Mucosa of stomach (tissue), 1 donor: ENCODE results near the gene ST8SIA2.
"Not testable (repeated sequence)": the region's sequence is repeated elsewhere in the genome, so short reads cannot be mapped to it uniquely, and the experiment has no call there.

ENCODE experiments used
- H3K27me3 ChIP-seq: one replicate; pipeline ENCODE4 v1.7.0; 2013; ENCODE audit warnings: mild to moderate bottlenecking, low read length; ENCODE audit not compliant: control insufficient read depth, insufficient read depth
- H3K36me3 ChIP-seq: one replicate; pipeline ENCODE4 v1.7.0; 2013; ENCODE audit warnings: low read length; ENCODE audit not compliant: control insufficient read depth, insufficient read depth
- H3K4me1 ChIP-seq: one replicate; pipeline ENCODE4 v1.7.0; 2013; ENCODE audit warnings: mild to moderate bottlenecking, low read length; ENCODE audit not compliant: control insufficient read depth, insufficient read depth
- H3K4me3 ChIP-seq: one replicate; pipeline ENCODE4 v1.7.0; 2013; ENCODE audit warnings: low read length
- H3K9ac ChIP-seq: one replicate; pipeline ENCODE4 v1.7.0; 2013; ENCODE audit warnings: mild to moderate bottlenecking, low read length, moderate library complexity
- H3K9me3 ChIP-seq: one replicate; pipeline ENCODE4 v1.7.0; 2013; ENCODE audit warnings: mild to moderate bottlenecking, low read length, moderate library complexity; ENCODE audit not compliant: control insufficient read depth
- donor health status: Pancreatic carcinoma.

Gene ST8SIA2

GRCh38 chr15:92468991-92469390, 75.3 kb downstream of the ST8SIA2 start:
- Histone ChIP-seq H3K27me3 (no peaks in the 10 kb centered on the region), H3K9ac (no peak overlapping the region), H3K36me3 (no peaks in the 10 kb centered on the region), H3K9me3 (no peaks in the 10 kb centered on the region), H3K4me1 (no peaks in the 10 kb centered on the region), H3K4me3 (no peak overlapping the region)

- Histone ChIP-seq H3K9ac (no peak overlapping the region), H3K4me3 (no peak overlapping the region), H3K27me3 (no peaks in the 10 kb centered on the region), H3K9me3 (no peaks in the 10 kb centered on the region), H3K36me3 (no peaks in the 10 kb centered on the region), H3K4me1 (no peaks in the 10 kb centered on the region)
These were observed 77.6 kb downstream of the ST8SIA2 start for GRCh38 chr15:92471288-92471687.

- Histone ChIP-seq H3K4me3 (no peak overlapping the region), H3K36me3 (no peaks in the 10 kb centered on the region), H3K4me1 (no peaks in the 10 kb centered on the region), H3K9ac (no peak overlapping the region), H3K27me3 (no peaks in the 10 kb centered on the region), H3K9me3 (no peaks in the 10 kb centered on the region)
These were observed 80.1 kb downstream of the ST8SIA2 start for GRCh38 chr15:92473756-92474155.

GRCh38 chr15:92479730-92480129, 86.0 kb downstream of the ST8SIA2 start:
- H3K27me3 ChIP-seq, H3K4me1 ChIP-seq, H3K4me3 ChIP-seq, H3K9me3 ChIP-seq, H3K36me3 ChIP-seq, H3K9ac ChIP-seq: not testable (repeated sequence)

- Histone ChIP-seq H3K9ac (no peak overlapping the region), H3K36me3 (no peaks in the 10 kb centered on the region), H3K4me3 (no peak overlapping the region), H3K4me1 (no peaks in the 10 kb centered on the region), H3K27me3 (no peaks in the 10 kb centered on the region), H3K9me3 (no peaks in the 10 kb centered on the region)
These were observed 86.7 kb downstream of the ST8SIA2 start for GRCh38 chr15:92480361-92480760.

- Histone ChIP-seq H3K4me1 (no peaks in the 10 kb centered on the region), H3K9ac (no peak overlapping the region), H3K36me3 (no peaks in the 10 kb centered on the region), H3K27me3 (no peaks in the 10 kb centered on the region), H3K4me3 (no peak overlapping the region), H3K9me3 (no peaks in the 10 kb centered on the region)
These were observed 91.8 kb downstream of the ST8SIA2 start for GRCh38 chr15:92485441-92485840.

GRCh38 chr15:92492551-92493115, 99.0 kb downstream of the ST8SIA2 start:
- Histone ChIP-seq H3K9ac (no peak overlapping the region), H3K4me1 (no peaks in the 10 kb centered on the region), H3K27me3 (peaks cover 4% of the 10 kb centered on the region), H3K9me3 (no peaks in the 10 kb centered on the region), H3K4me3 (no peak overlapping the region), H3K36me3 (no peaks in the 10 kb centered on the region)

- no peaks in the 10 kb centered on the region for H3K36me3 ChIP-seq
- H3K4me1 ChIP-seq: no peaks in the 10 kb centered on the region
- no peaks in the 10 kb centered on the region for H3K9me3 ChIP-seq
- H3K27me3 ChIP-seq: peaks cover 4% of the 10 kb centered on the region
- no peak overlapping the region for H3K4me3 ChIP-seq
- H3K9ac ChIP-seq: no peak overlapping the region
These were observed 101.2 kb downstream of the ST8SIA2 start for GRCh38 chr15:92494806-92495336.

- H3K9me3 ChIP-seq: no peaks in the 10 kb centered on the region
- H3K4me3 ChIP-seq: no peak overlapping the region
- peaks cover 4% of the 10 kb centered on the region for H3K27me3 ChIP-seq
- no peaks in the 10 kb centered on the region for H3K4me1 ChIP-seq
- no peak overlapping the region for H3K9ac ChIP-seq
- H3K36me3 ChIP-seq: no peaks in the 10 kb centered on the region
These were observed 101.8 kb downstream of the ST8SIA2 start for GRCh38 chr15:92495446-92495845.

GRCh38 chr15:92499731-92500530, 106.2 kb downstream of the ST8SIA2 start:
- H3K36me3 ChIP-seq: no peaks in the 10 kb centered on the region
- H3K4me1 ChIP-seq: no peaks in the 10 kb centered on the region
- peaks cover 4% of the 10 kb centered on the region for H3K27me3 ChIP-seq
- no peaks in the 10 kb centered on the region for H3K9me3 ChIP-seq
- no peak overlapping the region for H3K9ac ChIP-seq
- H3K4me3 ChIP-seq: no peak overlapping the region

- Histone ChIP-seq H3K9ac (no peak overlapping the region), H3K27me3 (no peaks in the 10 kb centered on the region)
These were observed 108.7 kb downstream of the ST8SIA2 start for GRCh38 chr15:92502336-92502735.

GRCh38 chr15:92502930-92503857, 109.5 kb downstream of the ST8SIA2 start:
- H3K36me3 ChIP-seq: no peaks in the 10 kb centered on the region
- no peak overlapping the region for H3K4me3 ChIP-seq
- H3K9ac ChIP-seq: no peak overlapping the region
- H3K27me3 ChIP-seq: no peaks in the 10 kb centered on the region
- H3K4me1 ChIP-seq: no peaks in the 10 kb centered on the region
- H3K9me3 ChIP-seq: no peaks in the 10 kb centered on the region

More at GRCh38 chr15:92502336-92502735, 108.7 kb downstream of the ST8SIA2 start:
- Histone ChIP-seq H3K4me3 (no peak overlapping the region), H3K36me3 (no peaks in the 10 kb centered on the region), H3K4me1 (no peaks in the 10 kb centered on the region), H3K9me3 (no peaks in the 10 kb centered on the region)
